NCI-H2196 (cell line): ENCODE data around the gene VAMP2.

Experiments
- DNase-seq: peaks from one replicate; lab custom pipeline; 2025; ENCODE audit not compliant: unreplicated experiment; lab: John Stamatoyannopoulos, UW

Gene VAMP2

DNA sequence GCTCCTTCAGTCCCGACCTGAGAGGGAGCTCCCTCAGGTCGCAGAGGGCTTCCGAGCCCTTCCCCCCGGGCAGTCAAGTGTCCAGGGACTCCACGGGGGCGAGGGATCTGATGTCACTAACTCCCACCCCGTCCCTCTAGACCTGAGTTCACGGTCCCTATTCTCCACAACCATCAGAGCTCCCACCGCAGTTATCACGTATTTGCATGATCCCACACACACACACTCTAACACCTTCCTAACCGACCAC, 6.8 kb downstream of the VAMP2 start:
- DNase-seq, result no peak

DNA sequence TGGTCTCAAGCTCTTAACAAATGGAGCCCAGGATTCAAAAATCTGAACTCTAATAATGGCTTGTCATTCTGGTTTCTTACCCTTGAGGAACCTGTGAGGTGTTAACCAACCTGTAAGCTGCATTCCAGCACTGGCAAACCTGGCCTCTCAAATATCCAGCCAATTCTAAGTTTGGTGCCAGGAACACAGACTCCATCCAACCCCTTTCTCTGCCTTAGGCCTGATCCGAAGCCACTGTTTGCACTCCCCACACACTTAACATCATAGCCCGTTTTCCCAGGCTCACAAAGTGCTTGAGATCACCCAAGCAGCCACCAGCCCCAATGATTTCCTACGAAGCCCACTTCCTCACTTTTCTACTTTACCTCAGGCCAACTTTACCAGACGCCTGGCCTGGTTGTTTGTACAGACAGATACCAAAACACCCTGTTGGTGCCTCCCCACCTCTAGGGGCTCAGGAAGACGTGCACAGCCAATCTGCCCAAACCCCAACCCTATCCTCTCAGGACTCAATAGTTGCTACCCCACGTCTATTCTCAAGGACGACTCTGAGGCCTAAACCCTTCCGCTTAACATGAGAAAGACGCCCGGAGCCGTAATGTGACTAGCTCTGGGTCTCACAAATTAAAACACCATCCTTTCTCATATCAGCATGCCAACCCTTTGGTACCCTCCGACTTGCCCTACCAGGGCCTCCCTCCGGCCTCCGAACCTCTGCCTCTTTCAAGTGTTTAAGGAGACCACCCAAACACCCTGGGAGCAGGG, 7.3 kb downstream of the VAMP2 start:
- DNase-seq, result no peak

GRCh38 chr17:8154608-8155155, 8.1 kb downstream of the VAMP2 start:
- no peak for DNase-seq

GRCh38 chr17:8153957-8154607, 8.7 kb downstream of the VAMP2 start:
- peak; percentile 76 for DNase-seq

- DNase-seq, result peak; percentile 3
These were observed 9.2 kb downstream of the VAMP2 start for GRCh38 chr17:8153525-8153956.

- no peak for DNase-seq
These were observed 9.7 kb downstream of the VAMP2 start for GRCh38 chr17:8153031-8153451.

DNA sequence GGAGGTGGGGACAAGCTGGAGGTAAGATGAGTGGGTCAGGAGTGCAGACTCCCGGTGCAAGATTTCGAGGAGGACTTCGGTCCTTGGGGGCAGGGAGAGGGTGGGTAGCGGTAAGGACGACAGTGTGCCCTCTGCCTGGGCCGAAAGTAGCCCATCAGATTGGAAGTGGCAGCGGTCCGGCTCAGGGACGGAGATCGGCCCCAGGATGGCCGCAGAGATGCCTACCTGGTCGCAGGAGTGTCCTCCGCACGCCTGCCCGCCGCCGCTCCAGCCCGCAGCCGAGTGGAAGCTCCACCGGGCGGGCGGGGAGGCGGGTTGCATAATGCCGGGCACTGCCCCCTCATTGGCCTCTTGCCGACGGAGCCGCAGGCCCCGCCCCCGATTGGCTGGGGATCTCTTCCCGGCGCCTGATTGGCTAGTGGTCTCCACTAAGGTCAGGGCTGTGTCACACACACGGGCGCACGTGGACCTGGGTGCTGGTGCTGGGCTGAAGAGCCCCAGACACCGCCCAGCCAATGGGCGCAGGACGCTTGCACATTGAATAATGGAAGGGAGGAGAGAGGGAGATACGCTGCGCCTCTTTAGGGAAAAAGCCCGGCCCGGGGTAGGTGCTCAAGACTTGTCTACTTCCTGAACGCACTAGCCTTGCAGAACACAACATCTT, 10.5 kb downstream of the VAMP2 start, which contains the start of gene PER1:
TSS of gene PER1 (minus strand) at position 293 of the 664 bp plus-strand sequence. CDS start 1,698 bp downstream, outside the sequence.
- peak; percentile 83 for DNase-seq

- DNase-seq, result no peak
These were observed 11.1 kb downstream of the VAMP2 start for GRCh38 chr17:8151641-8152111.

GRCh38 chr17:8151120-8151640, 11.6 kb downstream of the VAMP2 start:
- peak; percentile 56 for DNase-seq

DNA sequence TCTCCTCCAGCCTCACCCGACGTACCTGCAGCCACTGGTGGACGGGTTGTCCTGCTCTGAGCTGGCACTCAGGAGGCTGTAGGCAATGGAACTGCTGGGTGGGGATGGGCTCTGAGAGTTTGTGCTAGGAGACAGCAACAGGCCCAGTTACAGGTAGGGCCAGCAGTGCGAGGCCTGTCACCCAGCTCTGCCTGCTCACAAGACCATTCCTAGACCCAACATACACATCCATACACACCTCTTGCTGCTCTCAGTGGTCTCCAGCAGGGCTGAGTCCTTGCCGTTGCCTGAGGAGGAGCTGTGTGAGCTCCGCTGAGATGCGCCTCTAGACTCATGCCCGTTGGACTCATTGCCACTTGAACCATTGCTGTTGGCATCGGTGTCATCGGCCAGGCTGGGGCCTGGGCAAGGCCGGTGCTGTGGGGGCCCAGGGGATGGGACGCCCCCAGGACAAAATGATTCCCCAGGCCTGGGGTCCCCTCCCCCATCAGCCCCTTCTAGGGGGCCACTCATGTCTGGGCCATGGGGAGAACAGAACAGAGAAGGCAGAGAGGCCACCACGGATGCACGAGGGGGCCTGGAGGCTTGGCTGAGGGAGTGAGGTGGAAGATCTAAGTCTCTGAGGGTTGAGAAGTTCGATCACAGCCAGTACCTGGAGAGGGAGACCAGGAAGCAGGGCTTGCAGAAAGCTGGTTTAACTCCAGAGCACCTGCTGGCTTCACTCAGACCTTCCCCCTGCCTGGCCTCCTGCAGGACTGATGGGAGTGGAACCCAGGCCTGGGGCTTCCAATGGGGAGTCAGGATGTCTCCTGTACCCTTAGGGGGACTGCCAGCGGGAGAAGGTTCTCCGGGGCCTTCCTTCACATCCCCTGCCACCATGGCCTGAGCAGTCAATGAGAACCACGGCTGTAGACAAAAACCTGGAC, 12.3 kb downstream of the VAMP2 start:
- DNase-seq, result no peak

GRCh38 chr17:8149419-8150193, 13.1 kb downstream of the VAMP2 start:
- DNase-seq, result no peak

GRCh38 chr17:8148560-8148959, 14.2 kb downstream of the VAMP2 start:
- no peak for DNase-seq

DNA sequence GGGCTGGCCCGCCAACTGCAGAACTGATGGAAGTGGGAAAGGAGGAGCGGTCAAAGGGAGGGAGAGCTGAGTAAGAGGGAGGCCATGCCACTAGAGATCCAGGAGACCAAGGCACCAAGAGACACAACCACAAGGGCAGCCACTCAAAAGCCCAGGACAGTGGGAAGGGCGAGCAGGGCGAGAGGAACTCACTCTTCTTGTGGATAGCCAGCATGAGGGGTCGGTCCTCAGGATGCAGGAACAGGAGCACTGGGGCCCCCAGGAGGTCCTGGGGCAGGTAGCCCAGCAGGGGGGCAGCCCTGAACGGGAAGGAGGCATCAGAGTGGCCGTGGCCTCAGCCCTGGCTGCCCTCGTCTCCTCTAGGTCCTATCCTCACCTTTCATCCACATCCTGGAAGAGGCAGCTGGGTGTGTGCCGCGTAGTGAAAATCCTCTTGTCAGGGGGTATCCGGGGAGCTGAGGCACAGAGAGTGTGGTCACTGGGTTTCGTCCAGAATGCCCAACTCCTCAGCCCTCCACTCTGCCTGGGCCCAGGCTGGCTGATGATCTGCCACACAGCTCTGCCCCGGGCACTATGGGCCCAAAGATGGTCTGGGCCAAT, 14.8 kb downstream of the VAMP2 start:
- no peak for DNase-seq

- DNase-seq, result no peak
These were observed 15.5 kb downstream of the VAMP2 start for GRCh38 chr17:8147141-8147804.

GRCh38 chr17:8146381-8147140, 16.2 kb downstream of the VAMP2 start:
- no peak for DNase-seq

DNA sequence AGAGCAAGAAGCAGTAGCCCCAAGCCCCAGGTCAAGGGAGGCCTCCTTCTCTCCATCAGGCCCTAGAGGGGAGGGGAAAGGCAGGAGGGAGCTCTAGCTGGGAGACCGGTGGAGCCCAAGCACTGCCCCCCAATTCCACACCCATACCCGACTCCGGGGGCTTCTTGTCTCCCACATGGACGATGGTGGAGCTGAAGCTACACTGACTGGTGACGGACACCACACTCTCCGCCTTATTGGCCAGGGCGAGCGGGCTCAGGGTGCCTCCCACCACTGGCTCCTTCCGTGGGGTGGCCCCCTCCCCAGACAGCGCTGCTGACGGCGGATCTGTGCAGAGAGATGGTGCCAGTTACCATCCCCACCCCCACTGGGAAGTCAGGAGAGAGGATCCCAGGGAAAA, 16.9 kb downstream of the VAMP2 start:
- DNase-seq, result no peak

DNA sequence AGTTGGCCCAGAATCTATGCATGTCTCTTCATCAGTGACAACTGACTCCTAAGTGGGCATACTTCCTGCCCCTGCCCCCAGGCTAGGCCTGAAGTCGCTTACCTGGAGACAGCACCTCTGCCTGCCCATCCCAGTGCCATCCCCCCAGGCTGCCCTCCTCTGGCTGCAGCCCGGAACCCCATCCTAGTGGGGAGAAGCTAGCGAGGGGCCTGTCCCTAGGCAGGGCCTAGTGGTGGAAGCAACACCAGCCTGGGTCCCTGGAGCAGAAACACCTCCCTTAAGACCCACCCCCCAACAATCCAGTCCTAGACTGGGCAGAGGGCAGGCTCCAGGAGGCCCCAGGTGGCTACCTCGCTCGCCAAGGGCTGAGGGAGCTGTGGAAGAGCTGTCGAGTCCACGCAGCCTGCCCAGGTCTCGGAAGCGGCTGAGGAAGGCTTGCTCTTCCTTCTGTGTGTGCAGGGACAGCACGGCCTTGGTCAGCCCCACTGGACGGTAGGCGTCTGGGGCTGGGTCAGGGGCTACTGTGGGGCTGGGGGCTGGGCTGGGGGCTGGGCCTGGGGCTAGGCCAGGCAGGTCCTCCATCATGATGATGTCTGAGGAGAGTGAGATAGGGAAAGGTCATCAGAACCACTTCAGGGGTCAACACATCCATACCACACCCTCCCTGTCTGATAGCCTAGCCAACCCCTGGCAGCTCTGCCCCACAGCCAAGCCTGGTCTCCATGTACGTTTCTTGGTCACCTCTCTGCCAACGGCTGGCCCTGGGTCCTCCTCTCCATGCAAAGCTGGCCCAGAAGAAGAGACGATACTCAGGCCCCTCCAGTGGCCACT, 18.1 kb downstream of the VAMP2 start:
- no peak for DNase-seq
